ENCODE data around the gene CLEC1A.
"Not testable (repeated sequence)": the region's sequence is repeated elsewhere in the genome, so short reads cannot be mapped to it uniquely, and the experiment has no call there.

CLEC1A gene

DNA sequence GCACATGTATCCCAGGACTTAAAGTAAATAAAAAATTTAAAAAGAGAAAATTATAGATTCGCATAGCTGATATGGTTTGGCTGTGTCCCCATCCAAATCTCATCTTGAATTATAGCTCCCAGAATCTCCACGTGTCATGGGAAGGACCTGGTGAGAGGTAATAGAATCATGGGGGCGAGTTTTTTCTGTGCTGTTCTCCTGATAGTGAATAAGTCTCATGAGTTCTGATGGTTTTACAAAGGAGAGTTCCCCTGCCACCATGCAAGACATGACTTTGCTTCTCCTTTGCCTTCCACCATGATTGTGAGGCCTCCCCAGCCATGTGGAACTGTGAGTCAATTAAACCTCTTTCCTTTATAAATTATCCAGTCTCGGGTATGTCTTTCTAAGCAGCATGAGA, 72.1 kb downstream of the CLEC1A start:
- H3K27me3 ChIP-seq (ENCODE audit: control insufficient read depth, insufficient read depth, low read length, poor library complexity, severe bottlenecking); H3K9me3 ChIP-seq (ENCODE audit: control insufficient read depth, low read length); H3K4me1 ChIP-seq (ENCODE audit: control insufficient read depth, insufficient read depth, low read length); H3K4me3 ChIP-seq (ENCODE audit: insufficient read depth, low read depth, low read length); H3K36me3 ChIP-seq (ENCODE audit: control insufficient read depth, insufficient read depth, low read length); H3K27ac ChIP-seq (ENCODE audit: insufficient read depth, low read depth, low read length, poor library complexity, severe bottlenecking): not testable (repeated sequence)
- WGBS, 2 experiments: 88 to 96% methylated on average over 4 of the region's 4 CpGs

DNA sequence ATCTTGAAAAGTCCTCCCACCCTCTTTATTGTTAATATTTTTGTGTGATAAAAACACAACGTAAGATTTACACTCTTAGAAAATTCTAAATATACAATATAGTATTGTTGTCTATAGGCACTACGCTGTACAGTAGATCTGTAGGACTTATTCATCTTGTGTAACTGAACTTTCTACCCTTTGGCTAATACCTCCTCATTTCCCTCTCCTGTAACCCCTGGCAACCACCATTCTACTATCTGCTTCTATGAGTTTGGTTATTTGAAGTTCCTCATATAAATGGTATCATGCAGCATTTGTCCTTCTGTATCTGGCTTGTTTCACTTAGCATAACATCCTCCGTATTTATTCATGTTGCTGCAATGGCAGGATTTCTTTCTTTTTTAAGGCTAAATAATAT, 73.5 kb downstream of the CLEC1A start:
- no peaks in the 10 kb centered on the region for H3K9me3 ChIP-seq (ENCODE audit: control insufficient read depth, low read length)
- H3K4me1 ChIP-seq (ENCODE audit: control insufficient read depth, insufficient read depth, low read length): no peaks in the 10 kb centered on the region
- no peaks in the 10 kb centered on the region for H3K36me3 ChIP-seq (ENCODE audit: control insufficient read depth, insufficient read depth, low read length)
- H3K4me3 ChIP-seq (ENCODE audit: insufficient read depth, low read depth, low read length): no peak overlapping the region
- no peaks in the 10 kb centered on the region for H3K27me3 ChIP-seq (ENCODE audit: control insufficient read depth, insufficient read depth, low read length, poor library complexity, severe bottlenecking)
- H3K27ac ChIP-seq (ENCODE audit: insufficient read depth, low read depth, low read length, poor library complexity, severe bottlenecking): no peak overlapping the region
- WGBS, 2 experiments: 83 to 91% methylated on average over 1 to 2 of the region's 3 CpGs

- H3K27ac ChIP-seq (ENCODE audit: insufficient read depth, low read depth, low read length, poor library complexity, severe bottlenecking): no peak overlapping the region
- H3K27me3 ChIP-seq (ENCODE audit: control insufficient read depth, insufficient read depth, low read length, poor library complexity, severe bottlenecking): no peaks in the 10 kb centered on the region
- 70 to 74% methylated on average over 3 of the region's 3 CpGs for WGBS, 2 experiments
- H3K9me3 ChIP-seq (ENCODE audit: control insufficient read depth, low read length): no peaks in the 10 kb centered on the region
- H3K4me3 ChIP-seq (ENCODE audit: insufficient read depth, low read depth, low read length): no peak overlapping the region
- no peaks in the 10 kb centered on the region for H3K36me3 ChIP-seq (ENCODE audit: control insufficient read depth, insufficient read depth, low read length)
- H3K4me1 ChIP-seq (ENCODE audit: control insufficient read depth, insufficient read depth, low read length): no peaks in the 10 kb centered on the region
Measured at GRCh38 chr12:10021342-10021741, 77.4 kb downstream of the CLEC1A start.
